T47D (cell line): ENCODE measurements around the gene GRIK4.

ENCODE experiments used
- DNase-seq, 2 experiments: peaks; one replicate each; pipeline versions ENCODE4 v3.0.0 to v3.0.0-alpha.2; 2011 to 2012; ENCODE audit warnings: low read depth in 1 of 2, low spot score in 1 of 2
- JUND ChIP-seq: IDR thresholded peaks from 2 replicates; pipeline ENCODE4 v1.6.1; 2012; ENCODE audit warnings: low read depth
- in situ Hi-C: cut with HindIII; loops from 2 replicates; pipeline ENCODE4 v1.10.0; 2016; ENCODE audit warnings: low sequenced_read_pairs, low pct_unique_long_range_greater_than_20kb

The GRIK4 gene

GRCh38 chr11:120959189-120959588 is 447.6 kb downstream of the GRIK4 start:
- no peak for DNase-seq
- in situ Hi-C loops: no loop called here
- no peak for TF ChIP-seq JUND

GRCh38 chr11:120964857-120965256 is 453.3 kb downstream of the GRIK4 start:
- no peak for TF ChIP-seq JUND
- no peak for DNase-seq
- in situ Hi-C loops: no loop called here

- in situ Hi-C loops: no loop called here
- TF ChIP-seq JUND: no peak
Measured at GRCh38 chr11:120966840-120967239, 455.3 kb downstream of the GRIK4 start.

GRCh38 chr11:120969993-120970392 is 458.4 kb downstream of the GRIK4 start:
- DNase-seq: no peak
- TF ChIP-seq JUND: no peak
- in situ Hi-C loops: no loop called here

More at GRCh38 chr11:120966840-120967239, 455.3 kb downstream of the GRIK4 start:
- no peak for DNase-seq

GRCh38 chr11:120971825-120972224 is 460.3 kb downstream of the GRIK4 start:
- no peak for TF ChIP-seq JUND
- no peak for DNase-seq
- in situ Hi-C loops: no loop called here

- in situ Hi-C loops: no loop called here
- no peak for DNase-seq
- no peak for TF ChIP-seq JUND
Measured at GRCh38 chr11:120972621-120973020, 461.1 kb downstream of the GRIK4 start.

GRCh38 chr11:120973501-120973900 is 462.0 kb downstream of the GRIK4 start:
- no peak for TF ChIP-seq JUND
- no peak for DNase-seq
- in situ Hi-C loops: no loop called here

GRCh38 chr11:120974466-120974865 is 462.9 kb downstream of the GRIK4 start:
- TF ChIP-seq JUND: no peak
- in situ Hi-C loops: no loop called here
- DNase-seq: no peak

- no peak for TF ChIP-seq JUND
- no peak for DNase-seq
- in situ Hi-C loops: no loop called here
Measured at GRCh38 chr11:120974965-120975364, 463.4 kb downstream of the GRIK4 start.

GRCh38 chr11:120977266-120978137 is 466.0 kb downstream of the GRIK4 start:
- in situ Hi-C loops: no loop called here
- TF ChIP-seq JUND: no peak
- no peak for DNase-seq

- in situ Hi-C loops: no loop called here
- TF ChIP-seq JUND: no peak
- no peak for DNase-seq
Measured at GRCh38 chr11:120978701-120979100, 467.2 kb downstream of the GRIK4 start.

GRCh38 chr11:120985718-120986569 is 474.4 kb downstream of the GRIK4 start:
- in situ Hi-C loops: no loop called here
- DNase-seq: peak; percentile 39 to 41
- TF ChIP-seq JUND: no peak

- DNase-seq: no peak
- no peak for TF ChIP-seq JUND
- in situ Hi-C loops: no loop called here
Measured at GRCh38 chr11:120988603-120989002, 477.1 kb downstream of the GRIK4 start.
